Stimulated activated CD4-positive, alpha-beta T cell treated with anti-CD3 and anti-CD28 coated beads, TNF-alpha, amount 100 ng/mL, for 1 hour (primary cell): ENCODE measurements around the gene ADAMTS17.

ENCODE experiments used
- DNase-seq, 3 donors: peaks; one replicate each; pipeline ENCODE4 v3.0.0-alpha.2; 2020; ENCODE audit warnings: low read depth in 3 of 3, low spot score in 1 of 3

The ADAMTS17 gene

DNA sequence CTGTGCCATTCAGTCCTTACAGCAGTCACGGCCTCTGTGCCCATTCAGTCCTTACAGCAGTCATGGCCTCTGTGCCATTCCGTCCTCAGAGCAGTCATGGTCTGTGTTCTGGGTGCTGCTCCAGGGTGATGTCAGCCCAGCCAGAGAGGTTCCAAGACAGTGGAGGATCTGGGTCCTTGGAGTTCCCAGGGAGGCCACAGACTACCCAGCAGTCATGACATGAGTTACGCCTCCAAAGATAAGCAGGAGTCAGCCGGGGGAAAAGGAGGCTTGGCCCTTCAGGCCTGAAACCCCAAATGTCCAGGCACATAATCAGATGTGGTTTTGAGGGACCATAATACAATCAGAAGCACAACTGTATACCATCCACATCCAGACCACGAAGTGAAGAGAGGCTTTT is 115.7 kb downstream of the ADAMTS17 start:
- DNase-seq, result no peak

DNA sequence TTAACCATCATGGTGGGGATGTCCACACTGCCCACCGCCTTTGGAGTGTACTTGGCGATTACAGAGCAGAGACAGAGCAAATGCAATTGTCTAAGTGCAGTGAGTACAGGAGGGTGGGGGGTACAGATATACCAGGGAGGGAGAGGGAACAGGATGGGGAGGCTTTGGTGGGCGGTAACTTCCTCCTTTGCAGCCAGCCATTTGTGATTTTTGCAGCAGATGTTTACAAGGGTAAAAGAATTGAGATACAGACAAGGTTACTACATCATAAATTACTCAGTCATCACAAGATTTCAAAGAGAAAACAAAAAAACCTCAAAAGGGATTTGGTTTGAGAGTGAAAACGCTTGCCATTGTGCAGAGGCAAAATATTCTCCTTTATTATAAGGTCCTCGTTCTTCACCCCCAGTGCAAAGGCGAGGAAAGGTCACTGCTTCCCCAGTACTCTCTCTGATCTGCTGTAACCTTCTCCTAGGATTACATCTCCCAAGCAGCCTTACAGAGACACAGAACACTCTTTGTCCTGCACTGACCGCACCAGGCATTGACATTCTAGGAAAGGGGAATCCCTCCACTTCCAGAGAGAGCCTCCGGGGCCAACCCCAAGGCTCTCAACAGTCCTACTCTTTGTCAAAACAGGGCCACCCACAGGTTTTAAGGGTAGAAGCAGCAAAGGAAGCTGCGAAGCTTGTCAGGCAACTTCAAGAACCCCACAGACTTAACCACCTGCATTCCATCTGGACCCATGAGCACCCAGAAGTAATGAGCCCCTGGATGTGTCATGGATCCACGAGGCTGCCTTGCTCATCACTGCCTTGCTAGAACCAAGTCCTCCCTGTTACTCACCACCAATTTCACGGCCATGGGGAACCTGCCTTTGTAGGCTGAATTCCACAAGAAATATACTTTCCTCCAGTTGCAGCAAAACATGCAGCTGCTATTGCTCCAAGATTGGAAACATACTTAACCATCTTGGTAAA is 117.3 kb downstream of the ADAMTS17 start:
- no peak for DNase-seq

DNA sequence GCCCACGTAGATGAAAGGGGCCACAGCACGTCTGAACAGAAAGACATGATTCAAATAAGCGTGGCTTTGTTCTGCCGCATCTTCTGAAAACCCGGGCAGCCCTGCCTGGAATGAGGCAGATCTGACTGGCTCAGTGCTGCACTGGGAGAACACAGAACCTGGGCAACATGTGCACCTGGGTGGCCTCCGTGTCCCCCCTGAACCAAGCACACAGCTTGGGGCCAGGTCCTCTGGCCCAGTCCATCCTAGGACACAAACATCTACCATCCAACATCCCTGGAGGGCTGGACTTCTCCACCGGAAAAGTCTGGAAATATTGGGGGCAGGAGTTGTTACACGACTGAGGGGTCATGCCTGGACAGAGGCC is 119.4 kb downstream of the ADAMTS17 start:
- no peak for DNase-seq

DNA sequence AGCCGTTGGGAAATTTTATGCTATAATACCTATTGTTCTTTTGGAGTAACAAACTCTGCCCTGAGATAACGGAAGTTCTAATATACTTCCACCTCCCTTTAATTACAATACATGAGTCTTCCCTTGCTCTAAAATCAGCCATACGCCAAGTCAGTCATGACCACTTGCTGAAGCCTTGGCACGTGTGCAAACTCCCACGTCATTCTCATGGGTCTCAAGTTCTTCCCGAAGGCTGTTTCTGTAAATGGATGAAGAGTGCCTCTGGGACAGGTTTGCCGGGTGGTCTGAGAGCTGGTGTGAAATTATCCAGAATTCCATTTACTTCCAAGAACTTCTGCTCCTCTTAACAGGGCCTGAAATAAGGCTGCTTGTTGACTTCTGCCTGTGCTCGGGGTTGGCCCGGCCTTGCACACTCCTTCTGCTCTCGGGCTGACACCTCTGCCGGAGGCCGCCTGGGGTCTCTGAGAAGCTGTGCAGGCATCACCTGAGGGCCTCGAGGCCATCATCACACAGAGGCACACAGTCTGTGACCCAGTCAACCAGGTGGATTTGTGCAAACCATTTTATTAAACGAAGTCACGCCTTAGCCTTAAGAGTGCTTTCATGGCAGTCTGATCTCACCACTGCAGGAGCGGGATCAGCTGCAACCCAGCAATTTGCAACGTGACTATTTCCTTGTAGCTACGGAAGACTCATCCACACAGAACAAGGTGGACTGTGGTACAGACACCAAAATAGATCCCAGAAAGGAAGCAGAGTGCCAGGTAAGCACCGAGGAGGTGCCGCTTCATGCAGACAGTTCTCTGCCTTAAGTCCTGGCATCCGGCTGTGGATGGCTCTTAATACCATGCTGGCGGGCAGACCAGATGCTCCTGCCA is 120.1 kb downstream of the ADAMTS17 start:
- no peak for DNase-seq

DNA sequence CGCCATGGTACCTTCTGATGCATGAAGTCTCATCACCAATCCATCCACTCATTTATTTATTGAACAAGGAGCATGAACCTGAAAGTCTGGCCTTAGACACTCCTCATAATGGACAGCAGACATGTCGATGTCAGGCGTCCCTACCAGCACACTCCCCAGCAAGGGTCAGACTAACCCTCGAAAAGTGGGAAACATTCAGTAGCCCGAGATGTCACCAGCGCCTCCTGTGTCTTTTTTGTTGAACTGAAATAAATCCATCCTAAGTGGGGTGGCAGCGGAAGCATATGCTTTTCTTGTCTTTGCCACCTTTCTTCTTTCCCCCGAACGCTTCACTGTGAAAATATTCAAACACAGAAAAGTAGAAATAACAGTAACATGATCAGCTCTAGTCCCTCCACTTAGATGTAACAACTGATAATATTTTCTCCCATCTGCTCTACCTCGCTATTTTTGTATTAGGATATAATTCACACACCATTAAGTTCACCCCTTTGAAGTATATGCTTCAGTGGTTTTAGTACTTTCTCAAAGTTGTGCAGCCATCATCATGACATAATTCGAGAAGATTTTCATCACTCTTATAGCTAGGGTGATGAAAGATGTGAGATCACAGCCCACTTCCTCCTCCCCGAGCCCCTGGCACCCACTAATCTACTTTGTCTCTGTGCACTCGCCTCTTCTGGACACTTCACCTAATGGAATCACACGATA is 121.6 kb downstream of the ADAMTS17 start:
- no peak for DNase-seq

DNA sequence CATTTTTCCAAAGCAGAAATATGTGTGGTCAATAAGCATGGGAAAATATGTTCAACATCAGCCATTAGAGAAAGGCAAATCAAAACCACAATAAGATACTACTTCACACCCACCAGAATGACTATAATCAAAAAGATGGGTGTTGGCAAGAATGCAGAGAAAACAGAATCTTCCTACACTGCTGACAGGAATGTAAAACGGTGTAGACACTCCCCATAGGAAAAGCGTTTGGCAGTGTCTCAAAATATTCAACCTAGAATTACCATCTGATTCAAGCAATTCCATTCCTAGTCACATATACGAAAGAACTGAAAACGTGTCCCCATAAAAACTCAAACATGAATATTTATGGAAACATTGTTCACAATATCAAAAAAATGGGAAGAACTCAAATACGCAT is 123.3 kb downstream of the ADAMTS17 start:
- no peak for DNase-seq

DNA sequence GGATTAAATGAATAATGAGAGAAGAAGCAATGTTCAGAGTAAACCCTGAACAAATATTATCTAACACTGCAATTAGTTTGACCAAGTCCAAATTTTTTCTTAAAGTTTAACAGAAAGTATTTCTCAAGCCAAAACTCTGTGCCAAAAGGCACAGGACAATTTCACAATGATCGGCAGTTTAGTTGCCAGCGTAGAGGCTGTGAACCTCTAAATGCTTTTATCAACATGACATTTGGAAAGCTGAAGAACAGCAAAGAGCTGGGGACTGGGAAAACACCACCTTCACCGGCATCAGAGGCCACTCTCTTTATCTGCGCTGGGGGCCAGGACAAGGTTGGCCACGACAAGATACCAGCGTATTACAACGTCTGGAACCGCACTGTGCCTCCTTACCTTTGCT is 125.6 kb downstream of the ADAMTS17 start:
- DNase-seq, result no peak

DNA sequence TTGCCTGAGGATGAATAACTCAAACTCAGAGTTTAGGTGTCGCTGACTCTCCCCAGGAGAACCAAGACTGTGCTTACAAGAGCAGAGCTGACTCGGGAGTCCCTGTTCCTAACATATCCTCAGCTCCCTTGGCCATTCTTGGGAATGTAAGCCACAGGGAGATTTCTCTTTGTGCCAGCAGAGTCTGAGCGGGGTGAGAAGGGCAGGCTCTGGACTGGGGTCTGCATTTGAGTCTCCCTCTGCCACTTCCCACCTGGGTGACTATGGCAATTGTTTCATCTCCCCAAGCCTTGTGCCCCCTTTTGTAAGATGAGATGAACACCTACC is 126.0 kb downstream of the ADAMTS17 start:
- no peak for DNase-seq

DNA sequence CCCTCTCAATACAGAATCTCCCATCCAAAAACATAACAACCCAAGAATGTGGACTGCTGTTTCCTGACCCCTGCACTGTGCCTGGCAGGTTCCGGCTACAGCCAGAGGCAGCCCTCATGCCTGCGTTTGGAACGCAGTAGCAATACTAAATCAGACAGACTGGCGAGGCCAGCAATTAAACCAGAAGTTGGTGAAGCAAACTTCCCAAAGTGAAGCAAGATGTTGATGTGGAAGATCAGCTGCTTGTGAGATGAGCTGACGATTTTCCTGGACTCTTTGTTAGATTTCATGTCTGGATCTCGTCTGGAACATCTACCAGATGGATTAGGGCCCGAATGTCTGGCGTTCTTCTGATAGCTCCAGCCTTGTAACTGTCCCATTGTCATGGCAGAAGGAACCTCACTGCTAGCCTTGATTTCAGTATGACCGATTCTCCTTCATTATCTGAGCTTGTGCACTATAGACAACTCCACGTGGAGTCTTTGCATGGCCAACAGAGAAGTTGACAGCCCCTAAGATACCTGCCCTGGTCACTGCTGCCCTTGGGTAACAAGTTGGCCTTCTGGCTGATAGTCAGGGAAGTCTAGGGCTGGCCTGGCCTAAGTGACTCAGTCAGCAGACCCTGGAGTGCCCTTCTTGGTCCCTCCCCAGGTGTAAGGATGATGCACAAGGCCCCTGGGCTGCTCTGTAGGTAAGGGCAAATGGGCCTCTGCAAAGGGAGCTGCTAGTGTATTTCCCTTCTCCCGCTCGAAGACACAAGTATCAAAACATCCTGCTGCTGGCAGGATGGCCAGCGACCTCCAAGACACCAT is 126.5 kb downstream of the ADAMTS17 start:
- no peak for DNase-seq

DNA sequence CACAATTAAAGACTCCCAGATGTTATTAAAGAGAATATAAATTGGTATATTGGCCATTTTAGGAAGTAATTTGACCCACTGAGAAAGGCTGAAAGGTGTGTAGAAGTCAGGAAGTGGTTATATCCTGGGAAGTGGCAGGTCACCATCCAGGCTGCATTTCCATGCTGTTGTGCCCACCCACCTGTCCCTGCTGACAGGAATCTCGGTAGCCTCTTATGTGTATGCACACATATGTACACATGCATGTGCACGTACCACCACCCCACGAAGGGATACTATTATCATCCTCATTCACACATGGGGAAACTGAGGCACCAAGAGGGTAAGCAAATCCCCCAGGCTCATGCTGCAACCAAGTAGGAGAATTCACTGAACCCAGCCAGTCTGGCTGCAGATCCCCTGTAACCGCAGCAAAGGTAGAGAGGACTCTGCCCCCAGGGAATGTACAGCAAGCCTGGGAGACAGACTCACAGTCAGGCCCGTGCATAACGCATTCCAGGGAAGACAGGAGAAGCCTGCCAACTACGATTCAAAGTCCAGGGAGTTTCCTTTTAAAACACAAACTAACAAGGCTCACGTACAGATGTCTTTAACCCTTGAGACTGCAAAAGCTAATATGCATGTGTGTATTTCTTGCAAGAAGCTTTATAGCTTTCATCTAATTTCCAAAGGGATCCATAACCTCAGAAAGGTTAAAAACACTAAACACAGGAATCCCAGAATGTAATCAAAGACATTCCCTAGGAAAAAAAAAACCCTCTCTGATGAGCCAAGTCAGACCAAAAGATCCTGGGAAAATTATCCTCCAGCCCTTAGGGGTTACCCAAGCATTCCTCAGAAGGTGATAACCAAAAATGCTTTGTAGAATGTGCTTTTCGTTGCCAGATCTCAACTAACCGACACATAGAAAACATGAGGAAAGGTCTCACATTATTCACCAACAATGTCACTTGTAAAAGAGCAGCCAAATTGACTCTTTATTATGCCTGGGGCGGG is 129.6 kb downstream of the ADAMTS17 start:
- DNase-seq, result no peak

DNA sequence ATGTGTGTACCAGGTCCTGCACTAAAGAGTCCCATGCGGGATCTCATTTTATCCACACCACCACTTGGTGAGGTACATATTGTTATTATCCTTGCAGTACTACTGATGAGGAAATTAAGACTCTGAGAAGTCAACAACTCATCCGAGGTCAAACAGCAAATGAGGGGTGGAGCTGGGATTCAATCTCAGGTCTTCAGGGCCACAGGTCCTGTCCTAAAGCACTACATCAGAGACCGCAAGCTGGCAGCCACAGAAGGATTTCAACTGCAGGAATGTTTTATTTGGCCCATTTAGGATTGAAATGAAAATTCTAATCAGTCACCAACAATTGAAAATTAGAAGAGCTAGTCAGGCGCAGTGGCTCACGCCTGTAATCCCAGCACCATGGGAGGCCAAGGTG is 131.4 kb downstream of the ADAMTS17 start:
- no peak for DNase-seq

DNA sequence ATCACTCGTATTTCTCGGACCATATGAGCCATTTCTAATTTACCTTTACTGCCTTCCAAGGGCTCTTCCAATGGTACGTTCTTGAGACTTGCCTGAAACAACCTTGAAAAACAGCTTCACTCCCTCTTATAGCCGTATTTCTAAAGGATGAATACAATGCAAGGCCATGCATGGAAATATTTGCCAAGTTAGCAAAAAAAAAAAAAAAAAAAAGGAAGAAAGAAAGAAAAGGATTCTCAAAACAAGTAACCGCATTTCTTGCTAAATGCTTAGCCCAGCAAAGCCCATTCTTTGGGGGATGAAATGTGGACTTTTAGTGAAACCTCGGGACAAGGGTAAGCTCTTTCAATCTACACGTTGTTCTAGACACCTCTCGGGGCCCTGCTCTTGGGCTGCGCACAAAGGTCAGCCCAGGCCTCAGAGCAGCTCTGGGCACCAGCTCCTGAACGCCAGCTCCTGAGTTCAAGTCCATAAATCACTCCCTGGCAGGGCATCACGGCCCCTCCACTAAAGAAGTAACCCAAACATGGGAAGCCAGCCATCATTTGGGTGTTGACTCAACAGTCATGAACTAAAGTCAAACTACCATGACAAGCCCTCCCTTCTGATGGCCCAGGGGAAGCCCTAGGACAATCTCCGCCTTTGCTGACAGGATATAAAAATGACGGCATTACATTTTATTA is 132.7 kb downstream of the ADAMTS17 start:
- DNase-seq, result no peak

DNA sequence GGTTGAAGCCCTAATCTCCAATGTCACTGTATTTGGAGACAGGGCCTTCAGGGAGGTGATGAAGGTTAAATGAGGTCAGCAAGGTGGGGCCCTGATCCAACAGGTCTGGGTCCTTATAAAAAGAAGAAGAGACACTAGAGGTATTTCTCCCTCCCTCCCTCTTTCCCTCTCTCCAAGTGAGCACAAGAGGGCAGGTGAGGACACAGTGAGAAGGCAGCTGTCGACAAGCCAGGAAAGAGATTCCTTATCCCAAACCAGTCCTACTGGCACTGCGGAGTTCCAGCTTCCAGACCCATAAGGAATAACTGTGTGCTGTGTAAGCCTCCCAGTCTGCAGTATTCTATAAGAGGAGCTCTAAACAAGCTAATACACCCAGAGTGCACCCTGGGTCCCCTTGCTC is 134.7 kb downstream of the ADAMTS17 start:
- no peak for DNase-seq

DNA sequence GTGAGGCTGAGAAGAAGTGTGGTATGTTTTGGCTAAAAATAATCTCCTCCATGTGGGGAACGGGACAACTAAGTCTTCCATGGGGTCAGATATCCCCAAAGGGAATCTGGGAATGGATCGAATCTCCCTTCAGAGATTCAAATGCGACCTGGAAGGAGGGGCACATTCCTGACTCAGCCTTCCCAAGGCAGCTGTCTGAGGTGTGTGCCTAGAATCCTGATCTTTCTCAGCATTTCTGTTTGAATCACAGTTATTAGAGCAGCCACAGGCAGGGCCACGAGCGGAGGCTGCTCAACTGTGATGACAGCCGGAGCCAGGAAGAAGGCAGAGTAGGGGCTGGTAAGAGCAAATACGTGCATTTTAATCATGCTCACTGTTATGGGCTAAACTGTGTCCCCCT is 135.1 kb downstream of the ADAMTS17 start:
- DNase-seq, result no peak

DNA sequence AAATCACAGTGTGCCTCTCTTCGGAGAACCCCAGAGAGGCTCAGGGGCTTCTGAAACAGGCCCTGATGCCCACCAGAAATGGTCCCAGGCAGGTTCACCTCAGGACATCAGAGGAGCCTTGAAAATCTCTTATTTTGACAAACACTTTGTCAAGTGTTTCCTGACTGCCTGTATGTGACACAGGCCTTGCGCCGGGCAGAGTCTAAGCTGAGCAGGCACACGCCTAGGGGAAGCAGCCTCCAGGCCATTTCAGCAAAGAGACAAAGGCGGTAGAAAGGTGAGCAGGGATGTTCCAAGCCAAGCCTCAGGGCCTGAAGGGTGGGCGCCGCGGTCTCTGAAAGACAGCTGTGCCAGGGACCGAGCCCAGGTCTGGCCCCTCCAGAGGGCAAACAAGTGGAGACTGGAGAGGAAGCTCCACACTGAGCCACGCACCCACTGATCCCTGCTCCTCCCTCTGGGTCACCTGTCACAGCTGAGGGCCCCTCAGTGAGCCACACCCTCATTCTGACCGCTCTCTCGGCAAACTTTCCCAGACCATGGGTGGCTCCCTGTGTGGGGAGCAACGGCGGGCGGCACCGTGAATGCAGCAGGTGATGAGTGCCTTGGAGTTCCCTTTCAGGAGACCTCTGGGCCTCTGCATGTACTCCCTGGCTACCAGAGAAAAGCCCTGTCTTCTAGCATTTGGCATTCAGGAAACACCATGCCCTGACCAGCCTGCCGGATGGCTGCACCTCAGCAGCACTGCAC is 136.1 kb downstream of the ADAMTS17 start:
- no peak for DNase-seq

DNA sequence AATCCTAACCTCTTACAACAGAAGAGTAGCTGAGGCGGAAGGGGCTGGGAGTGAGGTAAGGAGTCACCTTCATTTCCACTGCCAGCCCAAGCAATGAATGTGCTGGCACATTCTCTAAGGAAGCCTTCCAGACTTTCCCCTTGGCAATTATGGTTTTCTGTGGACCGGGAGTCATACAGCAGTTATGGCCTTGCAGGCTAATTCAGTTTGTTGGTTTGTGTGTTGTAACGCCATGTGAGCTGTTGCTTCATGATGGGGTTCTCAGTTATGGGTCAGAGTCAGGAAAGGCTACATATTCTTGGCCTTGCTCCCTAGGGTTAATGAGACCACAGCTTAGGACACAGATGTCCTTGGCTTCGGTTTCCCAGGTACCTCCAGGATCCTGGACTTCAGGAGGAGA is 137.0 kb downstream of the ADAMTS17 start:
- DNase-seq, result no peak

DNA sequence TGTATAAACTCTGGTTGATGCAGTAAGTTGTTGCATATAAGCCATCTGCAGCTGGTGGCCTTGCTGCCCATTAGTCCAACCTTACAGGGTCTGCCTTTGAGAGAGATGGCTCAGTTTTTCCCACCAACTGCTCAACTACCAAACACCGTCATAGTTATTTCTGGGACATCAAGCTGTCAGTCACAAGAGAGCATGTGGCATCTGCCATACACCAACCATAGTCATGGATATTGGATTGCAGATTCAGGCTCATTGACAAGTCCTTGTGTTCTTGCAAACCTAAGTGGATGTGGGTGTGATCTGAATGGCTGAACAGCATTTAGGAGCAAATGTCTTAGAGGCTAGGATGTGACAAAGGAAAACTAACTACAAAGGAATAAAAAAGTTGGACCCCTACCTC is 137.6 kb downstream of the ADAMTS17 start:
- no peak for DNase-seq

DNA sequence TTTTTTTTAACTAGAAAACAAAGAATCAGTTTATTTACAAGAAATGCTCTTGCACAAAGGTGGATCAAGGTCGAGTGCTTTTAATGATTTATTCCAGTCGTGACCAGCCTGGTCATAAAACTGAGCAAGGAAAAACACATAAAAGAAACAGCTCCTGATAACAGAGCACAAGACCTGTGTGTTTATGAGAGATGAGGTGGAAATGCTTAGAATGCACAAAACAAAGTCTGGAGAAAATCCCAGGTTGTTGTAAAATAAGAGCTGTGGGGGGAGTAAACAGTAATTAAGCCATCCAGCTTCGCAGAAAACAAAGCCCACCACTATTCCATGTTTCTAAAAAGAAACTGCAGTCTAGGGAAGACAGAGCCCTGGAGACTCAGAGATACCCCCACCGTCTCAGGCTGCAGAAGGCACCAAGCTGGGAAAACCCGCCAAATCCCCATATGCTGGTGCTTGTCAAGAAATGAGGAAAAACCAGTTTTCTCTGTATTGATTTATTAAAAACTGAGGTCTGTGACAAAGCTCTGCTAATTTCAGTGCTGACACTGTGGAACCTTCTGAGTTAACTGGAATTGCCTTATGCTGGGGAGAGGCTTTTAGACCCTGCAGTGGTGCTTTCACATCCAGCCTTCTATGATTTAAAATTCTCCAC is 139.3 kb downstream of the ADAMTS17 start:
- DNase-seq, result no peak
